ENCODE measurements around the gene FAM222B. TPM values are rescaled to one million over a fixed set of nuclear protein-coding genes. Genes with fewer than 3 reads are reported as not detected.

The FAM222B gene
- total RNA-seq, 1 experiment from 2014 or later: 3.1 TPM

DNA sequence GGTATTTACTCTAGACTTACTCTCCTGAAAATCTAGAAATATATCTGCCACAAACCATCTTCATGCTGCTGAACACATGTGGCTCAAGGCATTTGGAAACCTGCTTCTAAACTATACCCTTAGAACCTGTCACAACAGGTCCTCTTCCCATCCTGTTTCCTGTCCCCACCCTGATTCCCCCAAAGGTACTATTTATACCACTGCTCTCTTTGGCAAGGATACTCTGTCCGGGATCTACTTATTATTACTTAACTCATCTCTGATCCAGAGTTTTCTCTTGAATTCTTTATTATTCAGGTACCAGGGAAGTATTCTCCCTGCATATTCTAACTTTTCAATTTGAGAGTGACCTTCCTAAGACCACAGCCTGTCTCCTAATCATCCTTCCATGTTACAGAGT lies 65.4 kb downstream of the FAM222B start:
- no peak for DNase-seq (ENCODE audit: low read depth)

DNA sequence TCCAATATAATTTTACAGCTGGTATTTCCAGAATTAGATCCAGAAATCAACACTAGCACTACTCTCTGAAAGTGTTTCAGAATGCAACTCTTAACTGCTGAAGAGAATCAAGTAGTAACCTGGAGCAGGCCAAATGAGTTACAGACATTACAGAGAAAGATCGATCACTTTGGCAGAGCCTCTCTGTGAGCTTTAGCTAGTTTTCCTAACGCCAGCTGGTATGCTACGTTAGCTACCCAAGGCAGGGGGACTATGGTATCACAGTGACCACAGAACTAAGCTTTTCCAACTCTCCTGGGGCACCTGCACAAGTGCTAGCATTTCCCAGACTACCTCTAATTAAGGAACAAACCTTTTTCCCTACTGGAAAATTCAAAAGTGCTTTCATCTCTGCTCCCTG lies 68.4 kb downstream of the FAM222B start:
- no peak for DNase-seq (ENCODE audit: low read depth)

GRCh38 chr17:28773736-28774135 lies 68.9 kb downstream of the FAM222B start:
- DNase-seq (ENCODE audit: low read depth): no peak

DNA sequence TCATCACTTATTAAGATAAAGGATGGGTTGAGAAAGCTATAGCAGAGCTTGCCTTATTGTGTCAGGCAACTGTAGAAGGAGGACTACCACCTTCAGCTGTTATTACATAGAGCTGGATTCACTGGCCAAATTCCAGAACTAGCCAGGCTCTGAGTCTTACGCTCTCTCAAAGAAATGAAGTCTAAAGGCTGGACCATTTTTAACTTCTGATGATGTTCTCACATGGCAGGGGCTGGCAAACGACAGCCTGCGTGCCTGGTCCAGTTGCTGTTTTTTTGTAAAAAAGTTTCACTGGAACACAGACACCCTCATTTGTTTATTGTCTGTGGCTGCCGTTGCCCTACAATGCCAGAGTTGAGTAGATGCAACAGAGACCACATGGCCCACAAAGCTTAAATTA lies 77.6 kb downstream of the FAM222B start:
- DNase-seq (ENCODE audit: low read depth): no peak

GRCh38 chr17:28763804-28764266 lies 78.8 kb downstream of the FAM222B start:
- DNase-seq (ENCODE audit: low read depth): peak; percentile 61

DNA sequence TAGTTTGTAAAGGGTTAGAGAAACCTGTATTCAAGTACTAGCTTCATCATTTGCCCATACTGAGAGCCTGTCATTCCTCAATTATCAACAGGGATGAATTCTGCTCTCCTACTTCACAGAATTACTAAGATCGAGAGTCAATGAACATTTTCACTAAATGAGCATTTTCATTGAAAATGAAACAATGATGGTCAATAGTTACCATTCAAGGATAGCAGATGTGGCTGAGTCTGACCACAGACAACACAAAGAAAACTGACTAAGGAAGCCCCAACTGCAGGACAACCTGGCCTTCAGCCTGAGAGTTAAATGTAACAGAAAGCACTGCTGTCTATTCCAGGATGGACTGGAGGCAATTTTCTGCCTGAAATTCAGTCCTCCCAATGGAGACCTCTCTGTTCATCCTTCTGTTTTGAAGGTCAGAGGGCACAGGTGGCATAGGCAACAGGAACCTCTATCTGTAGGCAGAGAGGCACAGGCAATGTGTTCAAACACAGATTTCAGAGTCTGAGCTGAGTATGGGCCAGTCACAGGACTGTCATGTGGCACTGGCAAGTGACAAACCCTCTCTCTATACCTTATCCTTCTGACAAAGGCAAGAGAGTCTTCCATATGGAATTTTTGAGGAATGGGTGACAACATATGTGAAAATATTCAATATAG lies 79.3 kb downstream of the FAM222B start:
- no peak for DNase-seq (ENCODE audit: low read depth)

- no peak for DNase-seq (ENCODE audit: low read depth)
Measured at GRCh38 chr17:28760601-28761562, 81.7 kb downstream of the FAM222B start.

DNA sequence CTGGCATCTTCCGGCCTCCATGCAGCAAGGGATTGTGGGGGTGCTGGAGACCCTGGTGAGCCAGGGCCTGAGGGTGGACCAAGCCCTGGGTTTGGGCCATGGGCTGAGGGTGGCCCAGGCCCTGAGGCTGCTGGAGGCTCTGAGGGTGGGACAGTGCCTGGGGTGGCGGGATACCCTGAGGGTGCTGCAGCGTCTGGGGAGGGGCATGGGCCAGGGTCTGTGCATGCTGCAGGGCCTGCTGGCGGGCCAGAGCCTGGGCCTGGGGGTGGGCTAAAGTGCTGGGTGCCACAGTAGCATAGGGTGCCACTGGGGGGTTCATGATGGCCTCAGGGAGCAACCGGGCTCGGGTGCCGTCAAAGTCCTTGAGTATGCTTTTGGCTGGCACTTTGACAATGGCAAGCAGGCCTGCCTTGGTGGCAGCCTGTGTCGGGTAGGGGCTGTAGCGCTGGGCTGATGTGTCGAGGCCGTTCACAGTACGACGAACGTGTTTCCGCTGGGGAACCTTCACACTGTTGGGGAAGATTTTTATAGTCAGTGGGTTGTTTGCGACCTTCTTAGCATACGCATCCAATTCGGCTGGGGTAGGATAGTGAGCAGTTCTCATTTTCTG lies 83.2 kb downstream of the FAM222B start:
- no peak for DNase-seq (ENCODE audit: low read depth)

- no peak for DNase-seq (ENCODE audit: low read depth)
Measured at GRCh38 chr17:28758411-28759121, 84.0 kb downstream of the FAM222B start.

DNA sequence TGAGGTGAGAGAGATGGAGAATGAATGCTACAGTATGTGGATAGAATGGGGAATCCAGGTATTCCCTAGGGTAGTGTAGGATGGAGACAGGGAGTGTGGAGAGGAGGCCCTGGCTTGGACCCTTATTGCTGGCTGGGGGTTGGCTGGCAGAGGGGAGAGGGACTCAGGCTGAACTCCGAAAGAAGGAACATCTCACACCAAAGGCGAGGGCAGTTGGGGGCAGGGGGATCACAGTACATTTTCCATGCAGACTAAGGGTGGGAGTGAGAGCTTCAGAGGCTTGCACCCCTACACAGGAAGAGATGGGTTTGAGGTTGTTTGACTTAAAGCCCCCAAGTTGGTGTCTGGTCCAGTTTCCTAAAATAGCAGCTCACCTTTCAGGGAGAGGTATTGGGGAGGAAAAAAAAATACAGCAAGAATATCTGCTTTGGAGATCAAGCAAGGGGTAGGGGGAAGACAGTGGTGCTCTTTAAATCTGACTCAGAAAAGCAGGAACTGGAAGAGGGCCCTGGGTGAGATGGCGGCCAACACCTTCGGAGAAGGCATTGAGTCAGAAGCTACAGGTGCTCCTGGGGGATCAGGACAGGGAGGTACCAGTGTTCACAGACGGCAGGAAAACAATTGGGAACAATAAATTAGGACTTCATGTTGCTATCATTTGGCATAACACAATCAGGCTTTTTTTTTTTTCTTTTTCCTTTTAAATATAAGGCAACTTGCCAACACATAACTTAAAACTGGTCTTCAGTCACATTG lies 86.4 kb downstream of the FAM222B start:
- no peak for DNase-seq (ENCODE audit: low read depth)

- no peak for DNase-seq (ENCODE audit: low read depth)
Measured at GRCh38 chr17:28755486-28755885, 87.1 kb downstream of the FAM222B start.

DNA sequence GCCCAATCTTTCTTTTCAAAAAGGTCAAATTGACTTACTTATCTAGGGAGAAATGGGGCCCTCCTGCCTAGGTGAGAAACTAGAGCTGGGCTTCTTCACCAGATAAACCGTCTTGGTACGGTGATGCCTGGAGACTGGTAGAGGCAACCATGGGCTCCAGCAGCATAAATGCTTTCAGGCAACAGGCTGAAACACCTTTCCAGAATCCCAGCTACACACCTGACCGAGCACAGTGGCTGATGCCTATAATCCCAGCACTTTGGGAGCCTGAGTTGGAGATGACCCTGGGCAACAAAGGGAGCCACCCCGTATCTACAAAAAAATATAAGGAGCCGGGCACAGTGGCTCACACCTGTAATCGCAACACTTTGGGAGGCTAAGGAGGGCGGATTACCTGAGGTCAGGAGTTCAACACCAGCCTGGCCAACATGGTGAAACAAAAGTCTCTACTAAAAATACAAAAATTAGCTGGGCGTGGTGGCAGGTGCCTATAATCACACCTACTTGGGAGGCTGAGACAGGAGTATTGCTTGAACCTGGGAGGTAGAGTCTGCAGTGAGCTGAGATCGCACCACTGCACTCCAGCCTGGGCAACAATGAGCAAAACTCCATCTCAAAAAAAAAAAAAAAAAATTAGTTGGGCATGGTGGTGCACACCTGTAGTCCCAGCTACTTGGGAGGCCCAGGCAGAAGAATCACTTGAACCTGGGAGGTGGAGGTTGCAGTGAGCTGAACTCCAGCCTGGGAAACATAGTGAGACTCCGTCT lies 90.8 kb downstream of the FAM222B start:
- no peak for DNase-seq (ENCODE audit: low read depth)

- peak; percentile 92 for DNase-seq (ENCODE audit: low read depth)
Measured at GRCh38 chr17:28750178-28751047, 92.2 kb downstream of the FAM222B start.

DNA sequence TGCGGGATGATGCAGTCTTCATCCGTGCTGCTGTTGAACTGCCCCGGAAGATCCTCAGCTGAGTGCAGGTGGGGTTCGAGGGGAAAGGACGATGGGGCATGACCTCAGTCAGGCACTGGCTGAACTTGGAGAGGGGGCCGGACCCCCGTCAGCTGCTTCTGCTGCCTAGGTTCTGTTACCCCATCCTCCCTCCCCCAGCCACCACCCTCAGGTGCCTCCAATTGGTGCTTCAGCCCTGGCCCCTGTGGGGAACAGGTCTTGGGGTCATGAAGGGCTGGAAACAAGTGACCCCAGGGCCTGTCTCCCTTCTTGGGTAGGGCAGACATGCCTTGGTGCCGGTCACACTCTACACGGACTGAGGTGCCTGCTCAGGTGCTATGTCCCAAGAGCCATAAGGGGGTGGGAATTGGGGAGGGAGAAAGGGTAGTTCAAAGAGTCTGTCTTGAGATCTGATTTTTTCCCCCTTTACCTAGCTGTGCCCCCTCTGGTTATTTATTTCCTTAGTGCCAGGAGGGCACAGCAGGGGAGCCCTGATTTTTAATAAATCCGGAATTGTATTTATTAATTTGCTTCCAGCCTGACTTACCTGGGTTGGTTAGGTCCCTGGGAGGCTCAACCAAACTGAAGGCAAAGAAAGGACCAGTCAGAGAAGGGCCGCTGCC lies 92.9 kb downstream of the FAM222B start:
- DNase-seq (ENCODE audit: low read depth): no peak

DNA sequence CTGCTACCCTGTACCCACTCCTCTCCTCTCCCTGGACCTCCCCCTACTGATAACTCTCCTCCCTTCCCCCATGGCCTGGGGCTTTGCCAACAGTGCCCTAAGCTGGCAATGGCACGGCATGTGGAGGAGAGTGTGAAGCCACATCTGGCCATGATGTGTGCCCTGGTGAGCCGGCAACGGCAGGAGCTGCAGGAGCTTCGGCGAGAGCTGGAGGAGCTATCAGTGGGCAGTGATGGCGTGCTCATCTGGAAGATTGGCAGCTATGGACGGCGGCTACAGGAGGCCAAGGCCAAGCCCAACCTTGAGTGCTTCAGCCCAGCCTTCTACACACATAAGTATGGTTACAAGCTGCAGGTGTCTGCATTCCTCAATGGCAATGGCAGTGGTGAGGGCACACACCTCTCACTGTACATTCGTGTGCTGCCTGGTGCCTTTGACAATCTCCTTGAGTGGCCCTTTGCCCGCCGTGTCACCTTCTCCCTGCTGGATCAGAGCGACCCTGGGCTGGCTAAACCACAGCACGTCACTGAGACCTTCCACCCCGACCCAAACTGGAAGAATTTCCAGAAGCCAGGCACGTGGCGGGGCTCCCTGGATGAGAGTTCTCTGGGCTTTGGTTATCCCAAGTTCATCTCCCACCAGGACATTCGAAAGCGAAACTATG lies 93.6 kb downstream of the FAM222B start:
- DNase-seq (ENCODE audit: low read depth): no peak

GRCh38 chr17:28747801-28748750 lies 94.5 kb downstream of the FAM222B start:
- no peak for DNase-seq (ENCODE audit: low read depth)

All from Daoy (cell line).